ENCODE results near the gene LMF2.
"Not testable (repeated sequence)": the region's sequence is repeated elsewhere in the genome, so short reads cannot be mapped to it uniquely, and the experiment has no call there.

The LMF2 gene

GRCh38 chr22:50521710-50522109 lies 14.2 kb upstream of the LMF2 start:
- TF ChIP-seq CTCF (IDR thresholded peaks at IDR 0.05): no peak
- Histone ChIP-seq H2AFZ (no peak overlapping the region), H3K4me3 (ENCODE audit: low read depth, low read length) (no peak overlapping the region), H3K27ac (no peak overlapping the region), H3K27me3 (ENCODE audit: control insufficient read depth, insufficient read depth, low read length) (no peaks in the 10 kb centered on the region), H3K9me3 (ENCODE audit: control insufficient read depth, low read length) (no peaks in the 10 kb centered on the region), H3K9ac (no peak overlapping the region), H3K4me2 (ENCODE audit: low read length) (no peak overlapping the region), H3K4me1 (no peaks in the 10 kb centered on the region), H3K36me3 (ENCODE audit: control insufficient read depth, insufficient read depth, low read length) (no peaks in the 10 kb centered on the region), H3K79me2 (peaks cover 12% of the 10 kb centered on the region)

GRCh38 chr22:50520826-50521453 lies 13.4 kb upstream of the LMF2 start:
- H3K9ac ChIP-seq: no peak overlapping the region
- H3K4me2 ChIP-seq (ENCODE audit: low read length): no peak overlapping the region
- H3K4me1 ChIP-seq: no peaks in the 10 kb centered on the region
- no peaks in the 10 kb centered on the region for H3K36me3 ChIP-seq (ENCODE audit: control insufficient read depth, insufficient read depth, low read length)
- no peaks in the 10 kb centered on the region for H3K9me3 ChIP-seq (ENCODE audit: control insufficient read depth, low read length)
- TF ChIP-seq CTCF (IDR thresholded peaks at IDR 0.05): no peak
- no peak overlapping the region for H3K27ac ChIP-seq
- H3K27me3 ChIP-seq (ENCODE audit: control insufficient read depth, insufficient read depth, low read length): no peaks in the 10 kb centered on the region
- peaks cover 17% of the 10 kb centered on the region for H3K79me2 ChIP-seq
- no peak overlapping the region for H2AFZ ChIP-seq
- no peak overlapping the region for H3K4me3 ChIP-seq (ENCODE audit: low read depth, low read length)

DNA sequence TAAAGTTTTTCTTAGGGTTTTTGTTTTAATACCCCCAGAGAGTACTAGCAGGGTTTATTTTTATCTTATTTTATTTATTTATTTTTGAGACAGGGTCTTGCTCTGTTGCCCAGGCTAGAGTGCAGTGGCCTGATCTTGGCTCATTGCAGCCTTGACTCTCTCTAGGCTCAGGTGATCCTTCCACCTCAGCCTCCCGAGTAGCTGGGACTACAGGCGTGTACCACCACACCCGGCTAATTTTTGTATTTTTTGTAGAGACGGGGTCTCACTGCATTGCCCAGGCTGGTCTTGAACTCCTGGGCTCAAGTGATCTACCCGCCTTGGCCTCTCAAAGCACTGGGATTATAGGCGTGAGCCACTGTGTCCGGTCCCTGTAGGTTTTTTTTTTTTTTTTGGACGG lies 12.7 kb upstream of the LMF2 start:
- not testable (repeated sequence) for H3K36me3 ChIP-seq (ENCODE audit: control insufficient read depth, insufficient read depth, low read length); H3K27me3 ChIP-seq (ENCODE audit: control insufficient read depth, insufficient read depth, low read length); H3K9me3 ChIP-seq (ENCODE audit: control insufficient read depth, low read length); H3K4me2 ChIP-seq (ENCODE audit: low read length); H2AFZ ChIP-seq; H3K4me1 ChIP-seq; H3K27ac ChIP-seq; H3K9ac ChIP-seq; H3K4me3 ChIP-seq (ENCODE audit: low read depth, low read length)
- peaks cover 20% of the 10 kb centered on the region for H3K79me2 ChIP-seq

DNA sequence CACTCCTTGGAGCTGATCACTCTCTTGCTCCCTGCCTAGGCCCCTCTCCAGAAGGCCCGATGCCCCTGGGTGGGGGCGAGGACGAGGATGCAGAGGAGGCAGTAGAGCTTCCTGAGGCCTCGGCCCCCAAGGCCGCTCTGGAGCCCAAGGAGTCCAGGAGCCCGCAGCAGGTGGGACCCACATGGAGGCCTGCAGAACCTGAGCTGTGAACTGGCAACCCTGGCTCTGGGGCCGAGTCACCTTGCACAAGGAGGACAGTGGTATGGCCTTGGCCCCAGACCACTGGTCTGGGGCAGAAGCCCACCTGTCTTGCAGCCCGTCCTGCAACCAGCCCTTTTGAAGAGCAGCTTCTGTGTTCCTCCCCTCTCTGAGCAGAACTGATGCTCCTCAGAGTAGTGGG lies 11.6 kb upstream of the LMF2 start:
- no peaks in the 10 kb centered on the region for H3K36me3 ChIP-seq (ENCODE audit: control insufficient read depth, insufficient read depth, low read length)
- no peaks in the 10 kb centered on the region for H3K4me1 ChIP-seq

DNA sequence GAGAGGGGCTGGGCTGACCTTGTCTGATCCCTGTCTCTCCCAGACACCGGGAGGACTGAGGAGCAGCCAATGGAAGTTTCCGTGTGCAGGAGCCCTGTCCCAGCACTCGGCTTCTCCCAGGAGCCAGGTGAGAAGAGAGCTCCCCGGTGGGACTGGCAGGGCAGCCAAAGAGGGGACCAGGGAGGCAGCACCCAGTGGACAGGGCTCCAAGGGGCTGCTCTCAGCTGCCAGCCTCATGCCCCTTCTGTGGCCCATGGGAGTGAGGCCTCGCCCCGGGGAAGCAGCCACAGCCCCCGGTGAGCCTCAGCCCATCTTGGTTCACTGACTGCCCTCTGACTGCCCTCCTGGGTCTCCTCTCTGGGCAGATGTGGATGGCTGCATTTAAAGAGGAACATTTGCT lies 11.1 kb upstream of the LMF2 start:
- no peaks in the 10 kb centered on the region for H3K27me3 ChIP-seq (ENCODE audit: control insufficient read depth, insufficient read depth, low read length)
- no peaks in the 10 kb centered on the region for H3K9me3 ChIP-seq (ENCODE audit: control insufficient read depth, low read length)
- no peaks in the 10 kb centered on the region for H3K36me3 ChIP-seq (ENCODE audit: control insufficient read depth, insufficient read depth, low read length)
- H3K4me3 ChIP-seq (ENCODE audit: low read depth, low read length): no peak overlapping the region
- no peak overlapping the region for H2AFZ ChIP-seq
- H3K4me1 ChIP-seq: no peaks in the 10 kb centered on the region
- no peak overlapping the region for H3K27ac ChIP-seq
- peaks cover 25% of the 10 kb centered on the region for H3K79me2 ChIP-seq
- no peak for TF ChIP-seq CTCF (IDR thresholded peaks at IDR 0.05)
- no peak overlapping the region for H3K9ac ChIP-seq
- H3K4me2 ChIP-seq (ENCODE audit: low read length): no peak overlapping the region

More for the DNA sequence above, 11.6 kb upstream of the LMF2 start:
- peaks cover 20% of the 10 kb centered on the region for H3K79me2 ChIP-seq
- H3K9me3 ChIP-seq (ENCODE audit: control insufficient read depth, low read length): no peaks in the 10 kb centered on the region
- no peak overlapping the region for H3K27ac ChIP-seq
- H3K27me3 ChIP-seq (ENCODE audit: control insufficient read depth, insufficient read depth, low read length): no peaks in the 10 kb centered on the region
- H3K4me2 ChIP-seq (ENCODE audit: low read length): no peak overlapping the region
- no peak for TF ChIP-seq CTCF (IDR thresholded peaks at IDR 0.05)
- no peak overlapping the region for H2AFZ ChIP-seq
- H3K4me3 ChIP-seq (ENCODE audit: low read depth, low read length): no peak overlapping the region
- H3K9ac ChIP-seq: no peak overlapping the region

All from parathyroid adenoma (tissue), 2 donors.